GM18502 (cell line): Measurements from ENCODE around the gene STX8.
"Not testable (repeated sequence)": the region's sequence is repeated elsewhere in the genome, so short reads cannot be mapped to it uniquely, and the experiment has no call there.

Experiments
- ATAC-seq: cut with Tn5 transposase; IDR thresholded peaks from one replicate; pipeline ENCODE4 v1.9.1; 2021; ENCODE audit warnings: mild to moderate bottlenecking; ENCODE audit not compliant: unreplicated experiment, poor library complexity

Gene STX8

GRCh38 chr17:9557857-9558256, 17.8 kb downstream of the STX8 start:
- ATAC-seq: no peak

- ATAC-seq: no peak
These were observed 18.4 kb downstream of the STX8 start for GRCh38 chr17:9557161-9557755.

- not testable (repeated sequence) for ATAC-seq
These were observed 20.9 kb downstream of the STX8 start for GRCh38 chr17:9554715-9555114.

GRCh38 chr17:9553596-9553995, 22.0 kb downstream of the STX8 start:
- no peak for ATAC-seq

GRCh38 chr17:9553181-9553580, 22.4 kb downstream of the STX8 start:
- no peak for ATAC-seq

GRCh38 chr17:9549215-9549614, 26.4 kb downstream of the STX8 start:
- no peak for ATAC-seq

- ATAC-seq: no peak
These were observed 31.4 kb downstream of the STX8 start for GRCh38 chr17:9544221-9544620.

GRCh38 chr17:9541718-9542117, 33.9 kb downstream of the STX8 start:
- ATAC-seq: no peak

GRCh38 chr17:9538626-9539025, 37.0 kb downstream of the STX8 start:
- no peak for ATAC-seq

GRCh38 chr17:9537177-9537776, 38.3 kb downstream of the STX8 start:
- ATAC-seq: no peak

- no peak for ATAC-seq
These were observed 39.6 kb downstream of the STX8 start for GRCh38 chr17:9536061-9536460.

GRCh38 chr17:9533441-9533840, 42.2 kb downstream of the STX8 start:
- no peak for ATAC-seq

GRCh38 chr17:9532715-9533114, 42.9 kb downstream of the STX8 start:
- no peak for ATAC-seq

- no peak for ATAC-seq
These were observed 44.6 kb downstream of the STX8 start for GRCh38 chr17:9531034-9531433.

- no peak for ATAC-seq
These were observed 46.5 kb downstream of the STX8 start for GRCh38 chr17:9529033-9529700.

- ATAC-seq: no peak
These were observed 47.8 kb downstream of the STX8 start for GRCh38 chr17:9527788-9528187.

GRCh38 chr17:9522074-9522473, 53.5 kb downstream of the STX8 start:
- ATAC-seq: no peak

- no peak for ATAC-seq
These were observed 54.6 kb downstream of the STX8 start for GRCh38 chr17:9521062-9521461.

- ATAC-seq: no peak
These were observed 55.0 kb downstream of the STX8 start for GRCh38 chr17:9520649-9521048.

GRCh38 chr17:9519583-9520272, 55.9 kb downstream of the STX8 start:
- ATAC-seq: no peak

GRCh38 chr17:9517396-9517795, 58.2 kb downstream of the STX8 start:
- ATAC-seq: no peak
